ENCODE measurements around the gene ATP6V1E1.

DNA sequence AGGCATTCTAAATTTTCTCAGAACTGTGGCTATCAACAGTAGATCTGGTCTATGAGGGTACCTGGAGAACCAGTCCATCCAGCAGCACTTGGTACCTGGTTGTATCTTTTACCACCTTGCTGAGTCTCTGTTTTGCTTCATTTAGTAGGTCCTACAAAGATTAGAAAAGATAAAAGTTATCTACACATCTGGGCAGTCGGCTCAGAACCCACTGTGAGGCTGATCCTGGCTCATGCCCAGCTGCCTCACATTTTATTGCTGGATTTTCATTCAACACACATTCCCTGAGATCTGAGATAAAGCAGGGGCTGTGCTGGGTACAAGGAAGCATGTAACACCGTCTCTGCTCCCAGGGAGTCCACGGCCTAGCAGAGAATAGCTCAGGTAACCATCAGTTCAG, 27.5 kb downstream of the ATP6V1E1 start:
- TF ChIP-seq, protein P1, sequence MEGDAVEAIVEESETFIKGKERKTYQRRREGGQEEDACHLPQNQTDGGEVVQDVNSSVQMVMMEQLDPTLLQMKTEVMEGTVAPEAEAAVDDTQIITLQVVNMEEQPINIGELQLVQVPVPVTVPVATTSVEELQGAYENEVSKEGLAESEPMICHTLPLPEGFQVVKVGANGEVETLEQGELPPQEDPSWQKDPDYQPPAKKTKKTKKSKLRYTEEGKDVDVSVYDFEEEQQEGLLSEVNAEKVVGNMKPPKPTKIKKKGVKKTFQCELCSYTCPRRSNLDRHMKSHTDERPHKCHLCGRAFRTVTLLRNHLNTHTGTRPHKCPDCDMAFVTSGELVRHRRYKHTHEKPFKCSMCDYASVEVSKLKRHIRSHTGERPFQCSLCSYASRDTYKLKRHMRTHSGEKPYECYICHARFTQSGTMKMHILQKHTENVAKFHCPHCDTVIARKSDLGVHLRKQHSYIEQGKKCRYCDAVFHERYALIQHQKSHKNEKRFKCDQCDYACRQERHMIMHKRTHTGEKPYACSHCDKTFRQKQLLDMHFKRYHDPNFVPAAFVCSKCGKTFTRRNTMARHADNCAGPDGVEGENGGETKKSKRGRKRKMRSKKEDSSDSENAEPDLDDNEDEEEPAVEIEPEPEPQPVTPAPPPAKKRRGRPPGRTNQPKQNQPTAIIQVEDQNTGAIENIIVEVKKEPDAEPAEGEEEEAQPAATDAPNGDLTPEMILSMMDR (IDR thresholded peaks at IDR 0.05; ENCODE audit: borderline replicate concordance, extremely low read depth, low read length, poor library complexity, severe bottlenecking), result no peak
- TF ChIP-seq EZH2 (IDR thresholded peaks at IDR 0.05; ENCODE audit: borderline replicate concordance, low read depth, low read length, severe bottlenecking), result no peak
